ENCODE results near the gene FGF10.
A peak's percentile ranks its signal among the peaks of the same experiment; 100 is the strongest.

Gene FGF10

GRCh38 chr5:44360919-44361318 lies 28.3 kb downstream of the FGF10 start:
- no peak for TF ChIP-seq CTCF (conservative IDR thresholded peaks at IDR 0.05; ENCODE audit: low read depth, low read length)
- no peak for DNase-seq (ENCODE audit: low read depth)
- no peak overlapping the region for H3K4me3 ChIP-seq (ENCODE audit: low read depth, low read length)

- H3K4me3 ChIP-seq (ENCODE audit: low read depth, low read length) = no peak overlapping the region
- DNase-seq (ENCODE audit: low read depth) = no peak
- TF ChIP-seq CTCF (conservative IDR thresholded peaks at IDR 0.05; ENCODE audit: low read depth, low read length) = no peak
Observed at GRCh38 chr5:44358421-44358820, 30.8 kb downstream of the FGF10 start.

GRCh38 chr5:44356231-44356630 lies 33.0 kb downstream of the FGF10 start:
- no peak overlapping the region for H3K4me3 ChIP-seq (ENCODE audit: low read depth, low read length)
- no peak for DNase-seq (ENCODE audit: low read depth)
- no peak for TF ChIP-seq CTCF (conservative IDR thresholded peaks at IDR 0.05; ENCODE audit: low read depth, low read length)

GRCh38 chr5:44345871-44346270 lies 43.3 kb downstream of the FGF10 start:
- DNase-seq (ENCODE audit: low read depth) = no peak
- TF ChIP-seq CTCF (conservative IDR thresholded peaks at IDR 0.05; ENCODE audit: low read depth, low read length) = no peak
- H3K4me3 ChIP-seq (ENCODE audit: low read depth, low read length) = no peak overlapping the region

GRCh38 chr5:44336708-44337107 lies 52.5 kb downstream of the FGF10 start:
- TF ChIP-seq CTCF (conservative IDR thresholded peaks at IDR 0.05; ENCODE audit: low read depth, low read length) = no peak

GRCh38 chr5:44334622-44335021 lies 54.6 kb downstream of the FGF10 start:
- DNase-seq (ENCODE audit: low read depth) = no peak
- H3K4me3 ChIP-seq (ENCODE audit: low read depth, low read length) = no peak overlapping the region
- TF ChIP-seq CTCF (conservative IDR thresholded peaks at IDR 0.05; ENCODE audit: low read depth, low read length) = no peak

More at GRCh38 chr5:44336708-44337107, 52.5 kb downstream of the FGF10 start:
- no peak overlapping the region for H3K4me3 ChIP-seq (ENCODE audit: low read depth, low read length)
- DNase-seq (ENCODE audit: low read depth) = no peak

- peak; percentile 55 for TF ChIP-seq CTCF (conservative IDR thresholded peaks at IDR 0.05; ENCODE audit: low read depth, low read length)
- H3K4me3 ChIP-seq (ENCODE audit: low read depth, low read length) = no peak overlapping the region
- DNase-seq (ENCODE audit: low read depth) = peak; percentile 61
Observed at GRCh38 chr5:44332285-44332971, 56.8 kb downstream of the FGF10 start.

All from choroid plexus epithelial cell (primary cell).